ENCODE data around the gene NUBP1.

NUBP1 gene

GRCh38 chr16:10765772-10766171 is 22.1 kb downstream of the NUBP1 start:
- TF ChIP-seq GATA2 (IDR thresholded peaks at IDR 0.05; ENCODE audit: low read depth, low read length) (no peak), GATA3 (IDR thresholded peaks at IDR 0.05; ENCODE audit: low read depth, low read length) (no peak)

- TF ChIP-seq GATA2 (IDR thresholded peaks at IDR 0.05; ENCODE audit: low read depth, low read length) (peak; percentile 63), GATA3 (IDR thresholded peaks at IDR 0.05; ENCODE audit: low read depth, low read length) (no peak)
Observed at GRCh38 chr16:10767127-10767526, 23.5 kb downstream of the NUBP1 start.

GRCh38 chr16:10769381-10769780 is 25.7 kb downstream of the NUBP1 start:
- TF ChIP-seq GATA2 (IDR thresholded peaks at IDR 0.05; ENCODE audit: low read depth, low read length) (no peak), GATA3 (IDR thresholded peaks at IDR 0.05; ENCODE audit: low read depth, low read length) (no peak)

GRCh38 chr16:10770907-10771306 is 27.3 kb downstream of the NUBP1 start:
- no peak for TF ChIP-seq GATA2 (IDR thresholded peaks at IDR 0.05; ENCODE audit: low read depth, low read length)
- no peak for TF ChIP-seq GATA3 (IDR thresholded peaks at IDR 0.05; ENCODE audit: low read depth, low read length)

GRCh38 chr16:10776280-10776679 is 32.6 kb downstream of the NUBP1 start:
- no peak for TF ChIP-seq GATA3 (IDR thresholded peaks at IDR 0.05; ENCODE audit: low read depth, low read length)
- no peak for TF ChIP-seq GATA2 (IDR thresholded peaks at IDR 0.05; ENCODE audit: low read depth, low read length)

GRCh38 chr16:10777356-10777755 is 33.7 kb downstream of the NUBP1 start:
- no peak for TF ChIP-seq GATA3 (IDR thresholded peaks at IDR 0.05; ENCODE audit: low read depth, low read length)
- TF ChIP-seq GATA2 (IDR thresholded peaks at IDR 0.05; ENCODE audit: low read depth, low read length), result no peak

GRCh38 chr16:10780628-10781027 is 37.0 kb downstream of the NUBP1 start:
- no peak for TF ChIP-seq GATA3 (IDR thresholded peaks at IDR 0.05; ENCODE audit: low read depth, low read length)
- no peak for TF ChIP-seq GATA2 (IDR thresholded peaks at IDR 0.05; ENCODE audit: low read depth, low read length)

- no peak for TF ChIP-seq GATA2 (IDR thresholded peaks at IDR 0.05; ENCODE audit: low read depth, low read length)
- TF ChIP-seq GATA3 (IDR thresholded peaks at IDR 0.05; ENCODE audit: low read depth, low read length), result no peak
Observed at GRCh38 chr16:10782628-10783027, 39.0 kb downstream of the NUBP1 start.

GRCh38 chr16:10787304-10787703 is 43.7 kb downstream of the NUBP1 start:
- TF ChIP-seq GATA2 (IDR thresholded peaks at IDR 0.05; ENCODE audit: low read depth, low read length) (no peak), GATA3 (IDR thresholded peaks at IDR 0.05; ENCODE audit: low read depth, low read length) (no peak)

GRCh38 chr16:10791048-10791447 is 47.4 kb downstream of the NUBP1 start:
- TF ChIP-seq GATA3 (IDR thresholded peaks at IDR 0.05; ENCODE audit: low read depth, low read length), result no peak
- no peak for TF ChIP-seq GATA2 (IDR thresholded peaks at IDR 0.05; ENCODE audit: low read depth, low read length)

GRCh38 chr16:10799736-10800135 is 56.1 kb downstream of the NUBP1 start:
- no peak for TF ChIP-seq GATA3 (IDR thresholded peaks at IDR 0.05; ENCODE audit: low read depth, low read length)
- no peak for TF ChIP-seq GATA2 (IDR thresholded peaks at IDR 0.05; ENCODE audit: low read depth, low read length)

GRCh38 chr16:10805334-10805733 is 61.7 kb downstream of the NUBP1 start:
- TF ChIP-seq GATA2 (IDR thresholded peaks at IDR 0.05; ENCODE audit: low read depth, low read length), result no peak
- TF ChIP-seq GATA3 (IDR thresholded peaks at IDR 0.05; ENCODE audit: low read depth, low read length), result no peak

- no peak for TF ChIP-seq GATA3 (IDR thresholded peaks at IDR 0.05; ENCODE audit: low read depth, low read length)
- TF ChIP-seq GATA2 (IDR thresholded peaks at IDR 0.05; ENCODE audit: low read depth, low read length), result no peak
Observed at GRCh38 chr16:10806698-10807097, 63.1 kb downstream of the NUBP1 start.

- TF ChIP-seq GATA2 (IDR thresholded peaks at IDR 0.05; ENCODE audit: low read depth, low read length) (no peak), GATA3 (IDR thresholded peaks at IDR 0.05; ENCODE audit: low read depth, low read length) (no peak)
Observed at GRCh38 chr16:10808218-10808617, 64.6 kb downstream of the NUBP1 start.

- TF ChIP-seq GATA3 (IDR thresholded peaks at IDR 0.05; ENCODE audit: low read depth, low read length) (no peak), GATA2 (IDR thresholded peaks at IDR 0.05; ENCODE audit: low read depth, low read length) (no peak)
Observed at GRCh38 chr16:10808850-10809249, 65.2 kb downstream of the NUBP1 start.

- no peak for TF ChIP-seq GATA2 (IDR thresholded peaks at IDR 0.05; ENCODE audit: low read depth, low read length)
- TF ChIP-seq GATA3 (IDR thresholded peaks at IDR 0.05; ENCODE audit: low read depth, low read length), result no peak
Observed at GRCh38 chr16:10809706-10810105, 66.1 kb downstream of the NUBP1 start.
